GM12874 (cell line): ENCODE results near the gene GPR37L1.

Source experiments
- CTCF ChIP-seq: IDR thresholded peaks from 2 replicates; pipeline ENCODE4 v1.5.1; 2011; ENCODE audit warnings: low read depth, mild to moderate bottlenecking, control low read depth, low read length, moderate library complexity; ENCODE audit not compliant: insufficient read depth

The GPR37L1 gene

GRCh38 chr1:202131956-202132821 is 9.5 kb downstream of the GPR37L1 start:
- TF ChIP-seq CTCF, result no peak

- TF ChIP-seq CTCF, result no peak
Observed at GRCh38 chr1:202133001-202133400, 10.3 kb downstream of the GPR37L1 start.

- TF ChIP-seq CTCF, result no peak
Observed at GRCh38 chr1:202133496-202133895, 10.8 kb downstream of the GPR37L1 start.

- no peak for TF ChIP-seq CTCF
Observed at GRCh38 chr1:202133989-202134388, 11.3 kb downstream of the GPR37L1 start.

GRCh38 chr1:202134645-202135172 is 12.0 kb downstream of the GPR37L1 start:
- no peak for TF ChIP-seq CTCF

GRCh38 chr1:202135221-202135721 is 12.6 kb downstream of the GPR37L1 start:
- TF ChIP-seq CTCF, result peak; percentile 85

- TF ChIP-seq CTCF, result no peak
Observed at GRCh38 chr1:202140833-202141232, 18.1 kb downstream of the GPR37L1 start.
